Stomach (tissue), 4 donors: Measurements from ENCODE around the gene CDK13.
"Not testable (repeated sequence)": the region's sequence is repeated elsewhere in the genome, so short reads cannot be mapped to it uniquely, and the experiment has no call there.

Source experiments
- EP300 ChIP-seq: sonication (generic); formaldehyde crosslinking; IDR thresholded peaks from one replicate; pipeline ENCODE4 v1.6.1; 2017; ENCODE audit warnings: antibody characterized with exemption
- POLR2A ChIP-seq, 4 donors: fragments of 450-650 bp; IDR thresholded peaks; one replicate each; pipeline ENCODE4 v1.6.1; 2016; ENCODE audit warnings: antibody characterized with exemption in 4 of 4, control low read depth in 2 of 4, mild to moderate bottlenecking in 1 of 4, moderate library complexity in 1 of 4
- POLR2AphosphoS5 ChIP-seq, 3 donors: sonication (generic); formaldehyde crosslinking; IDR thresholded peaks; one replicate each; pipeline ENCODE4 v1.6.1; 2016; ENCODE audit warnings: antibody characterized with exemption in 3 of 3
- TF ChIP-seq, protein P1 (sequence below), 7 experiments: fragments of 450-650 bp in 4 of 7; fragments of 200-600 bp in 3 of 7; sonication (generic) in 3 of 7; IDR thresholded peaks; one replicate each; pipeline ENCODE4 v1.5.1; 2016 to 2019; ENCODE audit warnings: antibody characterized with exemption in 7 of 7, control low read depth in 2 of 7, mild to moderate bottlenecking in 1 of 7

DNA sequence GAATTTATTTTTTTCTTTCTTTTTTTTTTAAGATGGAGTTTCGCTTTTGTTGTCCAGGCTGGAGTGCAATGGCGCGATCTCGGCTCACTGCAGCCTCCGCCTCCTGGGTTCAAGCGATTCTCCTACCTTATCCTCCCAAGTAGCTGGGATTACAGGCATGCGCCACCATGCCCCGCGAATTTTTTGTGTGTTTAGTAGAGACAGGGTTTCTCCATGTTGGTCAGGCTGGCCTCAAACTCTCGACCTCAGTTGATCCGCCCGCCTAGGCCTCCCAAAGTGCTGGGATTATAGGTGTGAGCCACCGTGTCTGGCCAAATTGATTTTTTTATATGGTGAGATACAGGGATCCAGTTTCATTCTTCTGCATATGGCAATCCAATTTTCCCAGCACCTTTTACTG is 189.8 kb downstream of the CDK13 start:
- not testable (repeated sequence) for TF ChIP-seq EP300; POLR2A (IDR thresholded peaks at IDR 0.05); POLR2AphosphoS5 (IDR thresholded peaks at IDR 0.05)
- TF ChIP-seq, protein P1, sequence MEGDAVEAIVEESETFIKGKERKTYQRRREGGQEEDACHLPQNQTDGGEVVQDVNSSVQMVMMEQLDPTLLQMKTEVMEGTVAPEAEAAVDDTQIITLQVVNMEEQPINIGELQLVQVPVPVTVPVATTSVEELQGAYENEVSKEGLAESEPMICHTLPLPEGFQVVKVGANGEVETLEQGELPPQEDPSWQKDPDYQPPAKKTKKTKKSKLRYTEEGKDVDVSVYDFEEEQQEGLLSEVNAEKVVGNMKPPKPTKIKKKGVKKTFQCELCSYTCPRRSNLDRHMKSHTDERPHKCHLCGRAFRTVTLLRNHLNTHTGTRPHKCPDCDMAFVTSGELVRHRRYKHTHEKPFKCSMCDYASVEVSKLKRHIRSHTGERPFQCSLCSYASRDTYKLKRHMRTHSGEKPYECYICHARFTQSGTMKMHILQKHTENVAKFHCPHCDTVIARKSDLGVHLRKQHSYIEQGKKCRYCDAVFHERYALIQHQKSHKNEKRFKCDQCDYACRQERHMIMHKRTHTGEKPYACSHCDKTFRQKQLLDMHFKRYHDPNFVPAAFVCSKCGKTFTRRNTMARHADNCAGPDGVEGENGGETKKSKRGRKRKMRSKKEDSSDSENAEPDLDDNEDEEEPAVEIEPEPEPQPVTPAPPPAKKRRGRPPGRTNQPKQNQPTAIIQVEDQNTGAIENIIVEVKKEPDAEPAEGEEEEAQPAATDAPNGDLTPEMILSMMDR (IDR thresholded peaks at IDR 0.05), result not testable (repeated sequence)
